Stimulated activated naive CD8-positive, alpha-beta T cell treated with anti-CD3 and anti-CD28 coated beads, Interleukin-15, amount 100 ng/mL, for 72 hours (primary cell): ENCODE data around the gene ACKR3.

Experiments used
- ATAC-seq: fragments of 150-1000 bp; cut with Tn5 transposase; 2 replicates; pipeline ENCODE4 v1.10.0; 2021; ENCODE audit warnings: mild to moderate bottlenecking, moderate library complexity
- DNase-seq, 2 donors: peaks; one replicate each; pipeline ENCODE4 v3.0.0; 2021 to 2022
- H3K27ac Mint-ChIP-seq, 2 donors: one replicate each; pipeline ENCODE4 v1.8.0; 2022; ENCODE audit warnings: mild to moderate bottlenecking in 2 of 2, mixed read lengths in 2 of 2, moderate library complexity in 2 of 2
- H3K27me3 Mint-ChIP-seq: one replicate; pipeline ENCODE4 v1.8.0; 2022; ENCODE audit warnings: mixed read lengths
- H3K4me1 Mint-ChIP-seq: one replicate; pipeline ENCODE4 v1.8.0; 2022; ENCODE audit warnings: mild to moderate bottlenecking, mixed read lengths
- H3K4me3 Mint-ChIP-seq, 2 donors: one replicate each; pipeline ENCODE4 v1.8.0; 2022; ENCODE audit warnings: mild to moderate bottlenecking in 2 of 2, mixed read lengths in 2 of 2, moderate library complexity in 1 of 2
- H3K9me3 Mint-ChIP-seq, 2 donors: one replicate each; pipeline ENCODE4 v1.8.0; 2022; ENCODE audit warnings: mixed read lengths in 2 of 2

ACKR3 gene

DNA sequence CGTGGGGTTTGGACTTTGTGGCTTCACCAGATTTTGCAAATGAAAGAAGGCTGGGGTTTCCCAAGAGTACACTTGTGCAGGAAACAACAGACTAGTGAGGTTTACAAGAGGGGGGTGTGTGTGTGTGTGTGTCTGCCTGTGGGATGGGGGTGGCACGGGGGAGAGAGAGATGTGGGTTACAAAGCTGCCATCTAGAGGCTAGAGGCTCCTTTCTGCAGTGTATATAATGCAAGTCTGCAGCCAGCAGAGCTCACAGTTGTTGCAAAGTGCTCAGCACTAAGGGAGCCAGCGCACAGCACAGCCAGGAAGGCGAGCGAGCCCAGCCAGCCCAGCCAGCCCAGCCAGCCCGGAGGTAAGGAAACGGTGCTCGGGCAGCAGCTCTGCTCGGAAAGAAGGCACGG, at the start of gene ACKR3:
TSS of gene ACKR3 (plus strand) at position 253 of the 401 bp plus-strand sequence. CDS start 10,641 bp downstream, outside the sequence.
- ATAC-seq (peak; percentile 98), DNase-seq (peak; percentile 65 to 81)
- Mint-ChIP-seq H3K4me1 (peaks cover 40% of the 10 kb centered on the region), H3K9me3 (no peaks in the 10 kb centered on the region), H3K27me3 (no peaks in the 10 kb centered on the region), H3K27ac (no peak within 1 kb of the TSS), H3K4me3 (peak within 1 kb of the TSS; percentile 69 to 88)

DNA sequence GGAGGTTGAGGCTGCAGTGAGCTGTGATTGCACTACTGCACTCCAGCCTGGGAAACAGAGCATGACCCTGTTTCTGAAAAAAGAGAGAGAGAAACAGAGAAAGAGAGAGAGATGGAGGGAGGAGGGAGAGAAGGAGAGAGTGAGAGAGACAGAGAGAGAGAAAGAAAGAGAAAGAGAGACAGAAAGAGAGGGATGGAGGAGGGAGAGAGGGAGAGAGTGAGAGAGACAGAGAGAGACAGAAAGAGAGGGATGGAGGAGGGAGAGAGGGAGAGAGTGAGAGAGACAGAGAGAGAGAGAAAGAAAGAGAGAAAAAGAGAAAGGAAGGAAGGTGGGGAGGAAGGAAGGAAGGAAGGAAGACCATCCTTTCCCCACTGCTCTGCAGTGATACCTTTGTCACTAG, 48.1 kb upstream of the ACKR3 start:
- Mint-ChIP-seq H3K27me3 (no peaks in the 10 kb centered on the region), H3K9me3 (no peaks in the 10 kb centered on the region), H3K27ac (peak overlapping the region in 1 of 2 donors; percentile 35), H3K4me3 (no peak overlapping the region), H3K4me1 (no peaks in the 10 kb centered on the region)
- no peak for ATAC-seq
- no peak for DNase-seq

DNA sequence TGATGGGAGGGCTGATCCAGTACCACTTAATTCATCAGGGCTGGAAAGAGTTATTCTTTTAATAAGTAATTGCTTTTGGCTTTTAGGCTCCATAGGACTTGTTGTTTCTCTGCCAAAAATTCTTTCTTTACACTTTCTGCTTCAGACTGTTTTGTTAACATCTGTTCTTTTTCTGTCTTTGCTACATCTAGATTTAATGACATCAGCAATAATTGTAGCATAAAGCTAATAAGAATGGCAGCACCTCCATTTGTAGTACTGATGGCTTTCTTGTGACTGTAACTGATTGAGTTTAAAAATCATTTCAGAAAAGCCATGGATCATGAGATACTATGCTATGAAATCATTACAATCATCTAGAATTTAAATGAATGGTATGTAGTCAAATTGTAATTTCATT, 46.4 kb upstream of the ACKR3 start:
- no peak for ATAC-seq
- no peak overlapping the region for H3K4me3 Mint-ChIP-seq
- no peaks in the 10 kb centered on the region for H3K9me3 Mint-ChIP-seq
- H3K4me1 Mint-ChIP-seq: no peaks in the 10 kb centered on the region
- H3K27me3 Mint-ChIP-seq: no peaks in the 10 kb centered on the region
- no peak overlapping the region for H3K27ac Mint-ChIP-seq
- DNase-seq: no peak

DNA sequence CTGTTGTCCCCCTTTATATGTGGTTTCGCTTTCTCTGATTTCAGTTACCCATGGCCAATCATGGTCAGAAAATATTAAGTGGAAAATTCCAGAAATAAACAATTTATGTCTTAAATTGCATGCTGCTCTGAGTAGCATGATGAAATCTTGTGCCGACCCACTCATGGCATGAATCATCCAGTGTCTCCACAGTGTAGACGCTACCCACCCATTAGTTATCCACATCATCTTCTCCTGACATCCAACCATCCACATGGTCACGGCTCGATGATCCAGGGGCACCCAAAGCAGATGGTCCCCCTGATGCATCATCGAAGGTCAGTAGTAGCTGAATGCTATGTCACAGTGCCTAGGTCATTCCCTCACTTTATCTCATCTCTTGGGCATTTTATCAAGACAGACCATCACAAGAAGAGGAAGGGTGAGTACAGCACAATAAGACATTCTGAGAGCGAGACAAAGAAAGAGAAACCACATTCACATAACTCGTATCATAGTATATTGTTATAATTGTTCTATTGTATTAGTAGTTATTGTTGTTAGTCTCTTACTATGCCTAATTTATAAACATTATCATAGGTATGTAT, 44.1 kb upstream of the ACKR3 start:
- Mint-ChIP-seq H3K27ac (no peak overlapping the region), H3K9me3 (no peaks in the 10 kb centered on the region), H3K4me1 (no peaks in the 10 kb centered on the region), H3K4me3 (no peak overlapping the region), H3K27me3 (no peaks in the 10 kb centered on the region)
- DNase-seq: no peak
- no peak for ATAC-seq

DNA sequence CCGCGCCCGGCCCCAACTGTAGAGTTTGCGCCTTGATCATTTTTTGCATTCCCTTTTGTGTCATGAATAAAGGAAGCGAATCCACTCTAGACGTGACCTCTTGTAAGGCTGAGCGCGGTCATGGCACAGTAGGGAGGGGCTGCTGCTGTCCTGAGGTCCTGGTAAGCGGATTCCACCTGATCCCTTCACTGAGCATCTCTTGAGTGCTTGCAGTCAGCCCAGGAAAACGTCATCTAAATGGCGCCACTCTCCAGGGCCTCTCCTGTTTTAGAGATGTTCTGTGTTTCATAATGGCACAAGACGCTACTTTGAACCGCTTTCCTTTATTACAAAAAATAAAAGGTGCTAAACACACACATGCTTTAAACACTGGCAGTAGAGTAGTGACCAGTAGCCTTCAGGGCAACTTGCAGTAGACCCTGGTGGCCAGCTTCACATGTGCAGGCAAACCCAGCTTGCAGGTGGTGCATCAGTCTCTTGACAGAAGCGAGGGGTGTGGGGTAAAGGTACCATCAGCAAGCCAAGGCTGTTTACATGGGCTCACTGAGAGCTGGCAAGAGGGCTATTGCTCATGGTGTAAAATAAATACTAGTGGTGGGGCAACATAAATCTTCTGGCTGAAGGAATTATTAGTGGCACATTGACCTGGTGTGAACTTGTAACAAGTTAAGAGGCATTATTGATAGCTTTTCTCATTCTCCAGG, 43.0 kb upstream of the ACKR3 start:
- Mint-ChIP-seq H3K27ac (peak overlapping the region in 1 of 2 donors; percentile 32), H3K4me3 (no peak overlapping the region), H3K4me1 (no peaks in the 10 kb centered on the region), H3K9me3 (no peaks in the 10 kb centered on the region), H3K27me3 (no peaks in the 10 kb centered on the region)
- DNase-seq (no peak), ATAC-seq (no peak)

DNA sequence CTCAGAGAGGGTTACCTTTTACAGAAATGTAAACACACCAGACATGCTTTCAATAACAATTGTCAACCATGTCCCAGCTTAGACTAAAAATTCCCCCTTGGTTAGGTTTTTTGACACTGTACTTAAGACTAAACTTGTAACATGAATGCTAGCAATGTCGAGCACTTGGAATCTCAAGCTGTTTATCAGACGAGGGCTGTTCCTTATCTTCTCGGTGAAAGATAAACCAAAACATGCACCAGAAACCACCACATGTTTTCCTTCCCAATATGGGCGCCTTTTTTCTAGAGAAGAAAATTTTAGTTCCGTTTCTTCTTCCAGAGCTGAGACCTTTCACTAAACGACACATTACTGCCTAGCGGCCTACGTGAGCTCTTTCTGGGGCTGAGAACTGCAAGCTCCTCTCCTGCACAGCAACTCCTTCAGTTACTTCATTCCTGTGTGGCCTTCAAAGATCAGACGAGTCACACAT, 42.4 kb upstream of the ACKR3 start:
- ATAC-seq: no peak
- H3K9me3 Mint-ChIP-seq: no peaks in the 10 kb centered on the region

DNA sequence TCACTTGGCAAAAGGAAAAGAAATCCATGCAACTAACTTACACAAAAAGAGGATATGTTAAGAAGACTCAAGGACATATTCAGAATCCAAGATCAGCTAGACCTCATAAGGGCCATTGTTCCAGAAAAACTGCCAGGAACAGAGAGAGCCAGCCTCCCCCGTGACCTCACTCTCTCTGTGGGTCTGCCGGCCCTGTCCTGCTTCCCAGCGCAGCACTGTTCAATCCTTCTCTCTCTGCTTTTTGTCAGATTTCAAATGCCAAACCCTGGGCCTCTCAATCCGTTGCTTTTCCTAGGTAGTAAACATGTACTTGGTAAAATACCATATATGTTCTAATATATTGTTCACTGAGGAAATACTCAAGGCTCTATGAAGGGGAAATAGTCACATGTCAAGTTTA, 40.0 kb upstream of the ACKR3 start:
- Mint-ChIP-seq H3K9me3 (no peaks in the 10 kb centered on the region), H3K4me1 (no peaks in the 10 kb centered on the region), H3K4me3 (no peak overlapping the region), H3K27ac (peak overlapping the region in 1 of 2 donors; percentile 55), H3K27me3 (no peaks in the 10 kb centered on the region)
- ATAC-seq (no peak), DNase-seq (no peak)

More for the DNA sequence above, 42.4 kb upstream of the ACKR3 start:
- Mint-ChIP-seq H3K27ac (no peak overlapping the region), H3K4me1 (no peaks in the 10 kb centered on the region), H3K27me3 (no peaks in the 10 kb centered on the region), H3K4me3 (no peak overlapping the region)
- DNase-seq: no peak

DNA sequence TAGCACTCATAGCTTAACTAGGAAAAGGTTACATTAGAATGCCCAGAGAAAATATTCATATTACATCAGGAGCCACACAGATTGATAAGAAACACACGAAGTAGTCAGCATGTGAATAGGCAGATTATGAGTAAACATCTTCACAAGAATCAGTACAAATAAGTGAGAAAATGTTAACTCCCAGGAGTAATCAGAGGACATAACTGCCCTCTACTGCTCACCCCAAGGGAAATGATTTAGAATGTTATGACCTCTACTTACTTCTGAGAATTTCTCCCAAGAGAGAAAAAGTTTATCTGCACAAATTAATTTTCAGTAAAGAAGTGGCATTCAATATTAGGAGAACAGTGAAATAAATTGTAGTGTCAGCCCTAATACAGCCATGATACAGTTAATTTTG, 39.1 kb upstream of the ACKR3 start:
- ATAC-seq: no peak
- H3K4me1 Mint-ChIP-seq: peaks cover 6% of the 10 kb centered on the region
- H3K9me3 Mint-ChIP-seq: no peaks in the 10 kb centered on the region
- no peaks in the 10 kb centered on the region for H3K27me3 Mint-ChIP-seq
- no peak for DNase-seq
- H3K4me3 Mint-ChIP-seq: no peak overlapping the region
- no peak overlapping the region for H3K27ac Mint-ChIP-seq

DNA sequence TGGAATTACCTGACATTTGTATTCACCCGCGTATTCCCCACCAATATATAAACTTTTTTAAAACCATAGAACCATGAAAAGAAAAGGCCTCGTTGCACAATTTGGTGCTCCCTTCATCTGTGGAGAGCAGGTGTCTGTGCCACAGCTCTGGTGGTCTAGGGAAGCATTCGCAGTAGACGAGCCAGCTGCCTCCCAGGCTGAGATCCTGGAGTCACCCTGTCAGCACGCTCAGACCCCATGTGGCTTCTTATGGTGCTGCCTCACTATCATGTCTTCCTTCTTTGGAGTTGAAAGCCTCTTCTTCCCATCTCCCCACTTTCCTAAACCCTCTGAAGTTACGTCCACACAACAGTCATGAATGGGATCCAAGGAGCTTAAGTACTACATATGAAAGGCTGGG, 38.4 kb upstream of the ACKR3 start:
- DNase-seq (no peak), ATAC-seq (no peak)
- no peaks in the 10 kb centered on the region for H3K27me3 Mint-ChIP-seq
- no peaks in the 10 kb centered on the region for H3K9me3 Mint-ChIP-seq
- no peak overlapping the region for H3K4me3 Mint-ChIP-seq
- H3K4me1 Mint-ChIP-seq: peaks cover 13% of the 10 kb centered on the region
- H3K27ac Mint-ChIP-seq: no peak overlapping the region

DNA sequence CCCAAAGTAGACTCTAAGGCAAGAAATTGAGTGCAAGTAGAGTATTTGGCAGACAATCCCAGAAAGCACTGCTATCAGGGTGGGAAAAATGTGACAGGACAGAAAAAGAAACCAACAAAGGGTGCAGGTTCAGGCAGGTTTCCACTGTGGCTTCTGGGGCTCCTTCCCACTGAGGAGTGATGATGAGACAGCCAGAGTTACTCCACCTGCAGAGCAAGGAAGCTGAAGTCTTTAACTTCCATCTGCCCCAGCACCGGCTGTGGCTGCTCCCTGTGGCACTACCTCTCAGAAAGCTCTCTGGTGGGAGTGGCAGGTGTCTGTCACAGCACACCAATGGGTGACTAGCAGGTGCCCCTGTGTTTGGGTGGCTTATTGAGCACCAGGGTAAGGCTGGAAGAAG, 37.6 kb upstream of the ACKR3 start:
- no peak for ATAC-seq
- Mint-ChIP-seq H3K9me3 (no peaks in the 10 kb centered on the region), H3K27ac (peak overlapping the region in 1 of 2 donors; percentile 39)

DNA sequence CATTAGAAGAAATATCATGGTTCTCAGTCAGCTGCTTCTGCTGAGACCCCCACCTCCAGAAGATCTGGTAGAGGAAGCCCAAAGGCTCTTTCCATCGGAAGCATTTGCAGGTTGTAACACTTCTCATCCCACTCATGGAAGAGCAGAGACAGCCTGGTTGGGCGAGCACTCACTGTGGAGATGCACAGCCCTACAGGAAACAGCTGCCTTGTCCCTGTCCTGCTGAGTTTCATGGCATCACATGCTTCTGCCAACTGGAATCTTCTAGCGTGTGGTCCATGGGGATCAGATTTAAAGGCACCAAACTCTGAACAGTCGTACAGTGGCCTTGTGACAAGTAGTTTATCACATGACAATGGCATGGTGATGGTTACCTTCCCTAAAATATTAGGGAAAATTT, 36.3 kb upstream of the ACKR3 start:
- no peaks in the 10 kb centered on the region for H3K9me3 Mint-ChIP-seq
- ATAC-seq (no peak), DNase-seq (no peak)
- no peaks in the 10 kb centered on the region for H3K27me3 Mint-ChIP-seq
- no peak overlapping the region for H3K4me3 Mint-ChIP-seq
- H3K27ac Mint-ChIP-seq: no peak overlapping the region
- peaks cover 35% of the 10 kb centered on the region for H3K4me1 Mint-ChIP-seq

More for the DNA sequence above, 37.6 kb upstream of the ACKR3 start:
- H3K4me3 Mint-ChIP-seq: no peak overlapping the region
- no peaks in the 10 kb centered on the region for H3K27me3 Mint-ChIP-seq
- DNase-seq: no peak
- H3K4me1 Mint-ChIP-seq: peaks cover 21% of the 10 kb centered on the region

DNA sequence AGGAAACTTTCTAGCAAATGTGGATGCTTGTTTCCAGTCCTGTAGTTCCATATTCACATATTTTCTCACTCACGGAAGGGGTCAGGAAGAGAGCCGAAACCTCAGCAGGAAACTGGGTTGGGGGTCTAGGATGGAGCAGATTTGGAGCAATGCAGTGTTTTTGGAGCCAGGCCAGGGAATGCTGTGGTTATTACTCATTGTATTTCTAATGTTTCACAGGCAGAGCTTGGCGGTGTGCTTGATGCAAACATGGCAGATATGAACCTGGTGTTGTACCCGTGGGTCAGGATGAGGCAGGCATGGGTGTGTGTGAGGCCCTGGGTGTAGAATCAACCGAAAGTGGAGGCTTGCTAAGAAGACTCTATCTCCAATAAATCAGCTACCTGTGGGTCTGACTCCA, 34.6 kb upstream of the ACKR3 start:
- H3K4me1 Mint-ChIP-seq: peaks cover 51% of the 10 kb centered on the region
- DNase-seq: no peak
- H3K27me3 Mint-ChIP-seq: no peaks in the 10 kb centered on the region
- ATAC-seq: no peak
- H3K27ac Mint-ChIP-seq: peak overlapping the region in 1 of 2 donors; percentile 39
- H3K4me3 Mint-ChIP-seq: no peak overlapping the region
- no peaks in the 10 kb centered on the region for H3K9me3 Mint-ChIP-seq

DNA sequence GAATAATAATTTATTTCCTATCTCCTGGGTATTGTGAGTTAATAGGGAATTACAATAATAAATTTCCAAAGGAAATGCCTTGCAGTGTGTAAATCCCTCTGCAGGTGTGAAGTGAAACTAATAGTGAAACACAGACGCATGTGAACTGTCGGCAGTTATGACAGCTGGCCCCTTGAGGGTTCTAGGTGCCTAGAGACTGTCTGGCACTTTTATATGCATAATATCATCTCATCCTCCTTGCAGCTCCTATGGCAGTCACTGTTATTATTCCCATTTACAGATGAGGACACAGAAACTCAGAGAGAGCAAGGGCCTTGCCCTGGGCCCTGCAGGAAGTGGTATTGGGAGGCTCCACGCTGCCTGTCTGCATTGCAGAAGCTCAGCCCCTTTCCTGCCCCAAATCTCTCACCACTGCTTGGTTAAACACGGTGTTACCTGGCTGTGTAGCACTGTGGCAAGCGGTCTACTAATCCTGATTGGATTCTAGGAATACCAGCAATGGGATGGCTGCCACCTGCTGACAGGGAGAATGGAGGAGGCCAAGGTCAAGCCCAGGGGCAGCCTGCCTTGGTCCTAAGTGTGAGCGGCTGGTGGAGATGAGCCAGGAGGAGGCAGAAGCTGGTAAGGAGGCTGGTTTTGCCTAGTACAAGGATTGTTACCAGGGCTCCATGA, 32.8 kb upstream of the ACKR3 start:
- Mint-ChIP-seq H3K27me3 (no peaks in the 10 kb centered on the region), H3K4me1 (peaks cover 69% of the 10 kb centered on the region), H3K4me3 (peak overlapping the region; percentile 95), H3K27ac (peak overlapping the region; percentile 93 to 95), H3K9me3 (peaks cover 4% of the 10 kb centered on the region in 2 donors)
- ATAC-seq (peak; percentile 83), DNase-seq (peak; percentile 46 to 50)

DNA sequence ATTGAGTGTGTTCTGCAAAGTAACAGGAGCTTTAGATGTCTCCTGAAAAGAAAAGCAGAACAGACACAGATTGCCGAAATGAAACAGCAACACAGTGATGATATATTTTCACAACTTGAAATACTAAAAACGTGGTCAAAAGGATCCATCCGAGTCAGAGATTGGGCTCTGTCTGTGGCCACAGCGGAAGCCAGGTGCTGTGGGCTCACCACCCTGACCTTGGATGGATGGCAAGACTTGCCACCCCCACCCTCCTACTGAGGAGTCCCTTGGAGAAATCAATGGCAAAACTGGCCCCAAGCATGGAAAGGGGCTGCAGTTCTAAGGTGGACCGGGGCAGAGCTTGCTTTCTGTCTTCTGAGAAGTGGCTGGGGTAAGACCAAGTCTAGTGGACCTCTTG, 31.4 kb upstream of the ACKR3 start:
- no peaks in the 10 kb centered on the region for H3K27me3 Mint-ChIP-seq

DNA sequence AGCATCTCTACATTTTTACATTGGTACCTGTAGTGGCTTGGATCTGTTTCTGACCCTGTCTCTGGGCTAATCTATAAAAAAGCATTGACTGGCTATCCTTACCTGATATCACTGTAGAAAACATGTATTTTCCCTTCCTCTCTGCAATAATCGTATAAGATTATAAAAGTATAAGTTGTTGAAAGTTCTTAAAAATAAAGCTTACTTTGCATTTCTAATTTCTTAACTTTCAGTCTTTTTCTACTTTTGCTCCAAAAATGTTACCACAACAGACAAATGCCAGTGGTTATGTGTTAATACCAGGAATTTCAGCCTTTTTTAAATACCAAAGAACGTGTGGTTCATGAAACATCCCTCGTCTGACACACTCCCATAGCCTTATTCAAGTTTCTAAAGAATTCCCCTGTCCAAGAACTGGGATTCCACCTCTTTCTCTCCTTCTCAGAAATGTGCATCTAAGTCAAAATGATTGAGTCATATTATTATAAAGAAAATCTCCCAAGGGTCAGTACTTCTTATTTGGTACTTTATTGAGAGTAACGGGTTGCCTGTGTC, 28.5 kb upstream of the ACKR3 start:
- Mint-ChIP-seq H3K9me3 (peaks cover 6 to 7% of the 10 kb centered on the region in 2 donors), H3K4me1 (peaks cover 96% of the 10 kb centered on the region), H3K4me3 (peak overlapping the region; percentile 48 to 62), H3K27ac (peak overlapping the region in 1 of 2 donors; percentile 74), H3K27me3 (no peaks in the 10 kb centered on the region)
- DNase-seq: no peak
- ATAC-seq: no peak

More for the DNA sequence above, 31.4 kb upstream of the ACKR3 start:
- Mint-ChIP-seq H3K4me3 (peak overlapping the region; percentile 95), H3K27ac (peak overlapping the region; percentile 86 to 93), H3K4me1 (peaks cover 83% of the 10 kb centered on the region), H3K9me3 (peaks cover 6 to 7% of the 10 kb centered on the region in 2 donors)
- ATAC-seq: peak; percentile 57
- DNase-seq: no peak

DNA sequence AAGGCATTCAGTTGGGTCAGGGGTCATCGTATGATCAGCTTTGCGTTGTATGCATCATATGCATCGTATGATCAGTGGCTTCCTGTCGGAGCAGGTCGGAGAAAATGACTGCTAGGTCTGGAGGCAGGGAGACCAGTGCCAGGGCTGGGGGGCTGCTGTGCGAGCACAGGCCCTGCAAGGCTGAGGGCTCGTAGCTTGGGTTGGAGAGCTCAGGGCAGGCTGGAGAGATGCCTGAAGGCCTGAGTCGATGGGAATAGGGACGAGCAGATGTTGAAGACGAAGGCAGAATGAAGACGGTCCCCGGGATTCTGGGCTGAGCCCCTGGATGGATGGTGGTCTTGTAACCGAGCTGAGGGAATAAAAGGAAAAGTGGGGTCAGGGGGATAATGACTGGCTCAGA, 25.3 kb upstream of the ACKR3 start:
- H3K27ac Mint-ChIP-seq: peak overlapping the region; percentile 34 to 50
- H3K9me3 Mint-ChIP-seq: peaks cover 7 to 9% of the 10 kb centered on the region in 2 donors
- no peak for ATAC-seq

More for the DNA sequence above, 25.3 kb upstream of the ACKR3 start:
- Mint-ChIP-seq H3K4me1 (peaks cover 97% of the 10 kb centered on the region), H3K4me3 (no peak overlapping the region), H3K27me3 (no peaks in the 10 kb centered on the region)
- no peak for DNase-seq
